Stimulated activated CD8-positive, alpha-beta memory T cell treated with anti-CD3 and anti-CD28 coated beads, Interleukin-7, amount 100 ng/mL, for 24 hours (primary cell): ENCODE results near the gene DCBLD2.

Experiments
- DNase-seq: peaks from one replicate; pipeline ENCODE4 v3.0.0-alpha.2; 2020; ENCODE audit warnings: low read depth

Gene DCBLD2

GRCh38 chr3:98791341-98792325, 109.9 kb downstream of the DCBLD2 start:
- DNase-seq, result no peak

- no peak for DNase-seq
Measured at GRCh38 chr3:98788651-98789050, 112.8 kb downstream of the DCBLD2 start.

DNA sequence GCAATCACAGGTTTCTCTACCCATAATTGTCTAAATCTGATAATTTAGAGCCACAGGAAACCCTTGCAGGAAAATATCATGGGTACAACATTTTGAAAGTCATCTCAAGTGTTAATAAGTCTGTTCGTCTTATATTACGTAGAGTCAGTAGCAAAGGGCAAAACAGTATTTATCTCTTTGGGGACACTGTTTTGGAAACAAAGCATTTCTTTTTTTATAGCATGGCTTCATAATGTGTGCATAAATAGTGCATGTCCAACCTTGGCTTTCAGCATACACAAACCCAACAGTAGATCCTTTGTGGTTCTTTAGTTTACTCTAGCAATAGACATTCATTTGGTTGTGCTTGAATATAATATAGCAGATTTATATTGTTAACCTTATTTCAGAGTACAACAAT, 114.3 kb downstream of the DCBLD2 start:
- no peak for DNase-seq

DNA sequence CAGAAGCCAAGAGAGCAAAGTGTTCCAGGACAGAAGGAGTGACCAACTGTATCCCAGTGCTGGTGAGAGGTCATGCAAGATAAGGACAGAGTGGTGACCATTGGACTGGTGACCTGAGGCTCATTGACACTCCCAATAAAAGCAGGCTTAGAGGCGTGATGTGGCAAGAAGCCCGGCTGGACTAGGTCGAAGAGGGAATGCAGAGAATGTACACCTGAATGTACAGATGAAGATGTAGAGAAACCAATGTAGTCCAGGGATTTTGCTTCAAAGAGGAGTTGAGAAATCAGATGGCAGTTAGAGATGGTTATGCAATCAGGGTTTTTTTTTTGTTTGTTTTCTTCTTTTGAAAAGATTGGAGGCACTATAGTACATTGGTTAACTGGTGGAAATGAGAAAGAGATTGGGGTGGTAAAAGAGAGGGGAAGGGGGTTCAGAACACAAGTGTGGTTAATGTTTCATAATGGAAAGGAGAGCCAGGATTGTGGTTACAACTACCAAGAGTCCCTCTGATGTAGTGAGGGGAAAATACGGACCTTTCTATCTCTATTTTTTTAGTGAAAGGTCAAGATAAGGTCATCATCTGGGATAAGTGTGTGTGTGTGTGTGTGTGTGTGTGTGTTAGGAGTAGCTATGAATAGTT, 115.0 kb downstream of the DCBLD2 start:
- DNase-seq, result no peak

DNA sequence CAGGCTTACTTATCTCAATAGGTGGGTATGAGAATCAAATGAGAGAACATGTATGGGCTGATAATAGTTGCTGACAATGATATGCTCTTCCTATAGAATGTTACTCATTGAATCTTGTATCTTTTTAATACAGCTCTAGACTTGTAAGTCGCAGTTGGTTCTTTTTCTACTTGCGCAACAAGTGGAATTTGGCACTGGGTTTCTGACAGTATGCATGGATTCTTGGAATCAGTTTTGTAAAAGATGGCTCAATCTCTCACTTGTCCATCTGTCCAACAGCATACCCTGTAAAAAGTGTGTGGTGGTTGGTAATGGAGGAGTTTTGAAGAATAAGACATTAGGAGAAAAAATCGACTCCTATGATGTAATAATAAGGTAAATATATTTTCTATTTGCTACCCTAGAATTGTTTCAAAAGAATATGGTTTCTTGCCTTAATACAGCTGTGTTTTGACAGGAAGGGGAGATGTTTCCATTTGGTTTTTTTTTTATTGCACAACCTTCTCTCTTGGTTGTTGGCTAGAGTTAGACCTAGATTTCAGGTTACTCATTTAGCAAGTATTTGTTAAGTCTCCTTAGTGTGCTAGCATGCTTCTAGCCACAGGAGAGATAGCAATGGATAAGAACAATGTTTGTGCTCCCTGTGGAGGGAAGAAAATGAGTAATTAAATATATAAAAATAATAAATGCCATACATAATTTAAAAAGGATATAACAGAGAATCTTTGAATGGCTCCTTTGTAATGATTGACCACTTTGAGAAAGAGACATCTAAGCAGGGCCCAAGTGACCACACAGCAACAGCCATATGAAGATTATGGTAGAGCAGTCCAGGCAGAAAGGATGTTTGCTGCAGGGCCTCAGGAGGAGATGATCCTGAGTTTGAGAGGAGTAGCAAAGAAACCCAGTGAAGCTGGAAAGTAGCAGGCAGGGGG, 116.6 kb downstream of the DCBLD2 start:
- DNase-seq, result no peak

- no peak for DNase-seq
Measured at GRCh38 chr3:98784042-98784441, 117.5 kb downstream of the DCBLD2 start.

GRCh38 chr3:98782824-98783500, 118.5 kb downstream of the DCBLD2 start:
- DNase-seq, result no peak

DNA sequence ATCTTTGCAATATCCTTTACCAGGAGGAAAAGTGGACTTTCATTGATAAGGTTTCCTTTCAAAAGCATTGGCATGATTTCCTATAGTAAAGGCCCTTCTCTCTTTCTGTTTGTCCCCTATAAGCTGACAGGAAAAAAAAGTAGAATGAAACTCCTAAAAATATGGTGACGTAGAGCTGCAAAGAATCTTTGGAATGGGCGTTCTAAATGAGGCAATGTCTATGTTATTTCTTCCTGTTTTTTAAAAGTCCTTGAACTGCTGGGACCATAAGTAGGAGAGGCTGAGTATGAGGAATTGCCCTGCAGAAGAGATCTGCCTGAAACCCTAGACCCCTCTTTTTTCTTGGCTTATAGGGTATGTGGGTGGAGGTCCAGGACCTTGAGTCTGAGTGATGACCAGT, 121.2 kb downstream of the DCBLD2 start:
- DNase-seq, result no peak

DNA sequence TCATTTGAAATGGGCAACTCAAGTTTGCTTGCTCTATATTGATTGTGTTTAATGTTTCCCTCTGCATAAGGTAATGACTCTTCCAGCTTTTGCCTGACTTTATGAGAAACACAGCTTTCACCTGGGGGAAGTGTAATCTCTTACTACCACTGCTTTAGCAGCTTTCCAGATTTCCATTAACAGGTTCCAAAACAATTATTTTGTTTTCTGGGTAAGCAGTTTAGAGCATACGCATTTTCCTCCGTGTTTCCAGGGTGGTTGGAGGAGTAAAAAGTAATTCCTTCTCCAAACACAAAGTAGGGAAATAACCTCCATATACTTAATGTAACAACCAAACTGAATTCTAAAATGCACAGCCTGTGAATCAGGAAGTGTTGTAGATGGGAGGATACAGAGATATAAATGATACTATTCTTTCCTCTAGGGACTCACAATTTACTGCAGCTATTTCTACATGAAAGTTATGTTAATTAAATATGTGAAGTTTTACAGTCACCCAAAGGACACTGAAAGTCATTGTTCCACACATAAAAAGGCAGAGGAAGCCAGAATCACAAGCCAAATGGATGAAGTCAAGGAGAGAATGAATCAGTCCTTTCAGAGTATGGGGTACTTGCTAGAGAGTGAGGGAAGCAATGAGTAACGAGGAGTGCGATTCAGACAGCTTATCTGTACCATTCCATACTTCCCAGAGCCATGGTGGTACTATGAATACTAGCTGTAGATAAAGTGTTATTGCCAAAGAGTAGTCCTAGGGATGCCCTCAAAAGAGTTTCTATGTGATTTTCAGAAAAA, 121.8 kb downstream of the DCBLD2 start:
- no peak for DNase-seq

DNA sequence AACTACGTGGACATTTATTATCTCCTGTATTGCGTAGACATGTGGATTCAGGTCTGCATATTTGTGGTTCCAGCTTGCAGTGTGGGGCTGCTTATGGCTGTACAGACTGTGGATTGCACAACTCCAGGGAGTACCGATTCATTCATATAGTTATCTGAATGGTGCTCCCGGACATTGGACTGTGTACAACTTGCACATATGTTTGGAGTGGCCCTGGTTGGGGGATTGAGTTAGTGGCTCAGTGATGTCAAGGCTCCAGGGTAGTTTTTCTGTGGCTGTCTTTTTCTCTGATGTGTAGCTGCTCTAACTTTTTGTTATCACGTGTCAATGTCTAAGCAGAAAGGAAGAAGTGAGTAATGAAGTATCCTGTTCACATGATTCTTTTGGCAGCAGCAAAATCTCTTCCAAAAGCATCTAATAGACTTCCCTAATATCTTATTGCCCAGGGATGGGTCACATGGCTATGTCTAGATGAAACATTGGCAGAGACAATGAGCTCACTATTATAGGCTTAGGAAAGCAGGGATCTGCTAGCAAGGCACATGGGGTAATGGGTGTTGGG, 122.6 kb downstream of the DCBLD2 start:
- DNase-seq, result no peak

DNA sequence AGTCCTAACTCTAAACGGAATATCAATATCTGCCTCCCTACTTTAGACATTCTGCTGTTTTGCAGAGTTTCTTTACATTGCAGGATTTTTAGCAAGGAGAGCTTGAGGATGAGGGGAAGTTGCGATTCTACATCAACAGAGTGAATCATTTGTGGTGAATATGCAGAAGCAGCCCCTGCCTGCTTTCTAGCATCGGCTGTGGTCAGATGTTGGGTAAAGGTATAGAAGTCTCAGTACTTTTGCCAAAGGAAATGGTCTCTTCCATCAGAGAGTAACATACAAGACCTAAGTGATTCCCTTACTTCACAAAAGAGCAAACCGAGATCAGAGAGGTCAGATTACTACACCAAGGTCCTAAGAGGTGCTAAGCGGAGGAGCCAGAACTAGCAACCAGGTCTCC, 123.1 kb downstream of the DCBLD2 start:
- DNase-seq, result no peak

- DNase-seq, result no peak
Measured at GRCh38 chr3:98777801-98778220, 123.7 kb downstream of the DCBLD2 start.

DNA sequence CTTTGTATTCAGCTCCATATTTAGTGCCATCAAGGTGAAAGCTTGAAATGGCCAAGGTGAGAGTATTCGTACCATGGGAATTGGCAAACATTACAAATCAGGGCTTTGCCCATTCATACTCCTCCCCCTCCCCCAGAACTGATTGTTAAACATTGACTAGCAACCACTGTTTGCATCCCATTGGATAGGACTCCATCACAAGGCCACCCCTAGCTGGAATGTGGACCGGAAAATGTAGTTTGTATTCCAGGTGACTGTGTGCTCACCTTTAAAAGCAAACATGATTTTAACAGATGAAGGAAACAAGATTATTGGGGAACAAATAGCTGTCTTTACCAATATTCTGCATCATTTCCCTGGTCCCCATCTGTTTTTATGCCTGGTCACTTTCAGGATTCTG, 124.2 kb downstream of the DCBLD2 start:
- DNase-seq, result no peak

DNA sequence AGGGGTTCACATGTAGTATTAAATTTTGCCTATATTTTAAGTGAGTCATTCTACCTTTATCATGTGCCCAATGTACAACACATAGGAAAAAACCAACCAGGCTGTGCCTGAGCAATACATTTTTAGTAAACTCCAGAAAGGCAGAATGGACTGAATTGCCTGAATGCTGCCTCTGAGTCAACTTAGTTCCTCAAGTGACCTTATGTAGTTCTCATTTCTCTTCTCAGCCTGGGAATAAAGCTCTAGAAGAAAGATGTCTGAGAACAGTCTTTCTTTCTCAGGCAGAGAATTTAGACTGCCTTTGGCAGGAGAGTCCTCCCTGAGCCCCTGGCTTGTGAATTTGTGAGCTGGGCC, 125.4 kb downstream of the DCBLD2 start:
- no peak for DNase-seq

DNA sequence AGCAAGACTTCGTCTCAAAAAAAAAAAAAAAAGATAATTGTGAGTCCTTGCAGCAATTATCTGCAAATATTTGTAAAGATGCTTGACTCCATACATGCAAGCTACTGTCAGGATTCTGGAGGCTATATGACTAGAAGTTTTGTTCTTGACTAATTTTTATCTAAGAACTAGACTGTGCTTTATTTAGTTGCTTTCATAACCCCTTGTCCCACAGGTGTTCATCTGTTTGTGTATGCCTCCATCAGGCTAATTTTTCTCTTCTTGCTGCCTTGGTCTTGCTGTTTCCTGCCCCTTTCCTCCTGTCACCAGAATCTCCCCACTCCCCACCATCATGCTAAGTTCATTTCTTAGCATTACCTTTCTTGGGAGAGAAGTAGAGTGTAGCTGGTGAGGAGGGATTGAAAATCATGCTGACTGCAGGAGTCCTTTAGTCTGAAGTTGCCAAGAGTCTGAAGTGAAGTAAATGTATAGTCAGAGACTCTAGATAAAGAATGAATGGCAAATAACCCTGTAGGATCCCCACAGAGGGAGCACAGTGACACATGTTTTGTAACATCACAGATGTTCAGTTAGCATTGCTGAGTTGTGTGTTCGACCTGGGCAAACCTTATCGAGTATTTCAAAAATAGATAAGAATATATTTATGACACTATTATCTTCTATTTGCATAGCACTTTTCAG, 125.9 kb downstream of the DCBLD2 start:
- DNase-seq, result no peak

DNA sequence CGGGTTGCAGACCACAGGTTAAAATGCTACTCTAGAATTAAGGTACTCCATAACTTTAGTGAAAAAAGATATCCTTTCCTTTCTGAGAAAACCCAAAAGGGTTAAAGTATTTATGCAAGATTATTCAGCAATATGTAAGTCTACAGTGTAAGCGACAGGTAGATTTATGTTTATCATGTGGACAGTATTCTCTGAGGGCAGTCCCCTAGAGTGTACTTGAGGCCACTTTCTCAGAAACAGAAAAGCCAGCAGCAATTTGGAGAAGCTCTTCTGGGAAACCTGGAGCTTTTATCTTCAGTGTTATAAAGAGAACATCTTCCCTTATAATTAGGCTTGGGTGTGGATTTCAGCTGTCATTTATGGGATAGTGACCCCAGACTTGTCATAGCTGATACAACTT, 129.5 kb downstream of the DCBLD2 start:
- no peak for DNase-seq

DNA sequence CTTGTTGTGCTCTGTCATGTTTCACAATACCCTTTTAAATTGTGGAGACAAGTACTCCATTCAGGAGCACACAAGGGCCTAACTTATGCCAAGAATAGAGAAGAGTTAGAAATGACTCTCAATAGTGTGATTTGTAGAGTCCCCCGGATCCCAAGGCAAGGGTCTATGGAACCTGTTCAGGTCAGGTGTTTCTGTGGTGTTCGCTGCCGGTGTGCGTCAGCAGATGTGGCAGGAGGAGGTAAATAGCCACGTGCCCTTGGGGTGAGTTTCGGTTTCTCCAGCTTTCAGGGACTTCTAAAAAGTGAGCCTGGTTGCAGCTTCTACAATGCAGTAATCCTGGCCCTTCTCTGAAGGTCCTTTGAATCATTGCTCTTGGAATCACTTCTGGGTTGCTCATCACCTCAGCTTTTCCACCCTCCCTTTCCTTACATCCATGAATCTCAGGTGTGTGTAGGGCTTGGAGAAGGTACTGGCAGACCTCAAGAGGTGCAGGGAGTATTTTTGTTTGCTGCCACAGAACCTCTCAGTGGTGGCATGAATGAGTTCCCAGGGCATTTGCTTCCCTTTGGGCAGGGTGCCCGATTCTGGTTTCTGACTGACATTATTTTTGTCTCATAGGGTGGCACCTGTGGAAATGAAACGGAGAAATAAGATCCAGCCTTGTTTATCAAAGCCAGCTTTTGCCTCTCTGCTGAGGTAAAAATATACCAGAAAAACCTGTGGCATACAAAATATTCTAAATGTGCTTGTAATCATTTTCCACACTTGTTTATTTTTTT, 131.0 kb downstream of the DCBLD2 start:
- DNase-seq, result no peak

GRCh38 chr3:98769448-98769847, 132.0 kb downstream of the DCBLD2 start:
- DNase-seq, result no peak

- no peak for DNase-seq
Measured at GRCh38 chr3:98768961-98769360, 132.5 kb downstream of the DCBLD2 start.
